Endothelial cell of umbilical vein (primary cell): ENCODE results near the gene CLCN4. TPM values are rescaled to one million over a fixed set of nuclear protein-coding genes. Genes with fewer than 3 reads are reported as not detected.

Source experiments
- BruUV-seq: library from RNA; stranded (reverse); fragments of 400-500 nt; replicated peaks from 2 replicates; lab custom pipeline; 2021; lab: Mats Ljungman, UMichigan
- CTCF ChIA-PET: fragments of 300-600, 350-600 bp; sonication (Branson Sonifier 250); formaldehyde crosslinking; loops from one replicate; lab custom pipeline; 2021; ENCODE audit warnings: antibody characterized with exemption, inconsistent platforms; lab: Charles Lee
- POLR2A ChIA-PET: fragments of 300-600, 350-600 bp; sonication (Branson Sonifier 250); formaldehyde crosslinking; loops from one replicate; lab custom pipeline; 2021; ENCODE audit warnings: antibody characterized with exemption, inconsistent platforms; lab: Charles Lee
- DNase-seq: peaks from one replicate; pipeline ENCODE4 v3.0.0-alpha.2; 2011; ENCODE audit warnings: low read depth, low spot score
- FAIRE-seq: peaks from 2 replicates; lab custom pipeline; 2011; peaks lifted over from hg19 to GRCh38; lab: Jason Lieb, UNC
- H2AFZ ChIP-seq: 2 replicates; pipeline ENCODE4 v1.6.0; 2012; ENCODE audit warnings: low read depth, low read length, control low read depth, inconsistent platforms
- H3K27ac ChIP-seq: 2 replicates; pipeline ENCODE4 v1.5.1; 2011; ENCODE audit warnings: low read depth, mild to moderate bottlenecking, control low read depth, low read length, moderate library complexity; ENCODE audit not compliant: insufficient read depth
- H3K27me3 ChIP-seq, 2 experiments: 2 replicates each; pipeline versions ENCODE4 v1.6.0 to v1.6.1; 2011; ENCODE audit warnings: low read length in 2 of 2, mixed read lengths in 1 of 2; ENCODE audit not compliant: control insufficient read depth in 2 of 2, insufficient read depth in 2 of 2
- H3K36me3 ChIP-seq, 2 experiments: 2 replicates in 1 of 2; 3 replicates in 1 of 2; pipeline ENCODE4 v1.5.1; 2011; ENCODE audit warnings: low read length in 2 of 2, mild to moderate bottlenecking in 1 of 2, moderate library complexity in 1 of 2; ENCODE audit not compliant: control insufficient read depth in 2 of 2, insufficient read depth in 2 of 2; ENCODE audit errors: extremely low read depth in 1 of 2
- H3K4me1 ChIP-seq: 3 replicates; pipeline ENCODE4 v1.5.1; 2011; ENCODE audit warnings: mild to moderate bottlenecking, low read length; ENCODE audit not compliant: control insufficient read depth, insufficient read depth; ENCODE audit errors: extremely low read depth
- H3K4me2 ChIP-seq: 2 replicates; pipeline ENCODE4 v1.6.1; 2011; ENCODE audit warnings: low read length, control low read depth, mixed read lengths; ENCODE audit not compliant: insufficient read depth
- H3K4me3 ChIP-seq, 3 experiments: fragments of 200-600 bp in 1 of 3; sonication (generic), shearing (Covaris generic) in 1 of 3; replicated peaks in 1 of 3; 2 replicates each; pipeline ENCODE4 v1.5.1; 2011 to 2016; ENCODE audit warnings: control low read depth in 3 of 3, low read length in 3 of 3, mild to moderate bottlenecking in 2 of 3, inconsistent platforms in 1 of 3, low read depth in 1 of 3, moderate library complexity in 1 of 3; ENCODE audit not compliant: insufficient read depth in 1 of 3
- H3K79me2 ChIP-seq: 2 replicates; pipeline ENCODE4 v1.6.0; 2012; ENCODE audit warnings: low read length, inconsistent platforms; ENCODE audit not compliant: control insufficient read depth, insufficient read depth
- H3K9ac ChIP-seq: replicated peaks from 2 replicates; pipeline ENCODE3; 2011; ENCODE audit warnings: low read length, control low read depth; ENCODE audit not compliant: insufficient read depth; ENCODE audit errors: extremely low read depth
- H3K9me1 ChIP-seq: replicated peaks from 3 replicates; pipeline ENCODE4 v1.6.0; 2011; ENCODE audit warnings: mild to moderate bottlenecking, low read length; ENCODE audit not compliant: control insufficient read depth, insufficient read depth; ENCODE audit errors: extremely low read depth
- H3K9me3 ChIP-seq: replicated peaks from 2 replicates; pipeline ENCODE4 v1.5.1; 2012; ENCODE audit warnings: low read length, inconsistent platforms; ENCODE audit not compliant: control insufficient read depth, insufficient read depth
- H4K20me1 ChIP-seq: replicated peaks from 2 replicates; pipeline ENCODE3; 2011; ENCODE audit warnings: mild to moderate bottlenecking, low read length; ENCODE audit not compliant: control insufficient read depth, insufficient read depth; ENCODE audit errors: extremely low read depth
- CTCF ChIP-seq, 2 donors: IDR thresholded peaks; 1 replicate in 1 of 2; 2 replicates in 1 of 2; pipeline ENCODE4 v1.5.1; 2011; ENCODE audit warnings: low read length in 2 of 2, mild to moderate bottlenecking in 2 of 2, moderate library complexity in 2 of 2, control low read depth in 1 of 2, inconsistent platforms in 1 of 2, low read depth in 1 of 2; ENCODE audit not compliant: insufficient read depth in 1 of 2; ENCODE audit errors: extremely low read depth in 1 of 2
- EZH2 ChIP-seq: IDR thresholded peaks from 2 replicates; pipeline ENCODE4 v1.6.1; 2012; ENCODE audit warnings: borderline replicate concordance, low read depth, mild to moderate bottlenecking, moderate library complexity, low read length, inconsistent platforms; ENCODE audit not compliant: severe bottlenecking
- FOS ChIP-seq: IDR thresholded peaks from 2 replicates; pipeline ENCODE4 v1.6.1; 2011; ENCODE audit warnings: mild to moderate bottlenecking, low read length, moderate library complexity, borderline replicate concordance; ENCODE audit not compliant: insufficient read depth
- JUN ChIP-seq: IDR thresholded peaks from 2 replicates; pipeline ENCODE4 v1.6.1; 2011; ENCODE audit warnings: borderline replicate concordance, low read depth; ENCODE audit not compliant: insufficient read length, insufficient read depth
- MAX ChIP-seq: IDR thresholded peaks from 2 replicates; pipeline ENCODE4 v1.6.1; 2011; ENCODE audit not compliant: insufficient read depth, insufficient read length
- MYC ChIP-seq: IDR thresholded peaks from one replicate; pipeline ENCODE4 v1.6.1; 2011; ENCODE audit warnings: mild to moderate bottlenecking, low read depth, low read length
- POLR2A ChIP-seq: IDR thresholded peaks from 2 replicates; pipeline ENCODE4 v1.6.1; 2012; ENCODE audit warnings: low read depth, mild to moderate bottlenecking, control low read depth, low read length
- POLR2AphosphoS5 ChIP-seq: IDR thresholded peaks from 2 replicates; pipeline ENCODE4 v1.6.1; 2012; ENCODE audit warnings: low read depth, mild to moderate bottlenecking, control low read depth, low read length, moderate library complexity; ENCODE audit not compliant: insufficient read depth
- dilution Hi-C: fragments of 300-500 bp; cut with MboI; formaldehyde crosslinking; loops from one replicate; pipeline ENCODE4 v1.15.0; 2019; ENCODE audit warnings: low sequenced_read_pairs; ENCODE audit not compliant: extremely low pct_ligation_motif_present
- intact Hi-C: fragments of 100-400 bp; cut with micrococcal nuclease; formaldehyde crosslinking; loops from one replicate; pipeline ENCODE4 v1.10.0; 2022
- polyA plus RNA-seq, 4 experiments: library from polyadenylated mRNA; depleted of rRNA in 3 of 4; stranded (reverse) in 3 of 4; unstranded in 1 of 4; fragments of >200 nt; gene quantifications; 2 replicates each; pipeline versions ENCODE4 v1.2.1 to v1.2.3, GENCODE V29; 2011 to 2012; ENCODE audit warnings: missing spikeins in 1 of 4
- total RNA-seq: library from RNA; stranded (reverse); gene quantifications from 2 replicates; pipeline ENCODE4 v1.2.3, GENCODE V29; 2021

CLCN4 gene
- total and polyA plus RNA-seq, 2 donors (not counting 3 experiments of a cell fraction or from before 2014, with no cell fraction given): 7.6 to 19.8 TPM

- POLR2A ChIA-PET: no interaction called here
- DNase-seq: no peak
- intact Hi-C loops (no loop called here), dilution Hi-C loops (no loop called here)
- CTCF ChIA-PET: no interaction called here
- no peak overlapping the region for H3K9ac ChIP-seq
- no peaks in the 10 kb centered on the region for H4K20me1 ChIP-seq
- no peaks in the 10 kb centered on the region for H3K9me3 ChIP-seq
- no peak overlapping the region for H3K4me2 ChIP-seq
- no peak overlapping the region for H3K4me3 ChIP-seq
- TF ChIP-seq CTCF (IDR thresholded peaks at IDR 0.05; ENCODE audit: extremely low read depth in 1 of 2, insufficient read depth in 1 of 2, low read depth in 1 of 2, low read length in 2 of 2) (no peak), POLR2AphosphoS5 (no peak), POLR2A (no peak), FOS (no peak), EZH2 (no peak), MAX (no peak), MYC (no peak), JUN (no peak)
- FAIRE-seq: no peak
- BruUV-seq: no TSS peak
- H2AFZ ChIP-seq: no peak overlapping the region
- H3K9me1 ChIP-seq: no peaks in the 10 kb centered on the region
- H3K4me1 ChIP-seq: no peaks in the 10 kb centered on the region
- H3K36me3 ChIP-seq: peaks cover 2 to 25% of the 10 kb centered on the region in 2 experiments
- no peaks in the 10 kb centered on the region for H3K27me3 ChIP-seq
- H3K79me2 ChIP-seq: no peaks in the 10 kb centered on the region
- no peak overlapping the region for H3K27ac ChIP-seq
Observed at GRCh38 chrX:10130354-10130753, 26.4 kb upstream of the CLCN4 start.
